A549 (cell line): Measurements from ENCODE around the gene ANKRD33B. TPM values are rescaled to one million over a fixed set of nuclear protein-coding genes. Genes with fewer than 3 reads are reported as not detected.

Experiments used
- ATAC-seq, 2 experiments: fragments of 200-7000 bp in 1 of 2; fragments of >200 bp in 1 of 2; cut with Nextera tagmentation in 1 of 2; cut with Tn5 transposase in 1 of 2; 3 replicates each; pipeline versions ENCODE4 v1.8.0 to v1.9.1; 2018 to 2020; ENCODE audit warnings: mild to moderate bottlenecking in 1 of 2, moderate library complexity in 1 of 2
- CTCF ChIA-PET: fragments of 300-600 bp; sonication (Branson Sonifier 250); formaldehyde crosslinking; extraction: SDS; loops from one replicate; lab custom pipeline; 2021; ENCODE audit warnings: antibody characterized with exemption, inconsistent platforms; lab: Yijun Ruan, JAX
- POLR2A ChIA-PET: fragments of 350-600 bp; formaldehyde crosslinking; extraction: SDS; loops from one replicate; lab custom pipeline; 2021; ENCODE audit warnings: antibody characterized with exemption, inconsistent platforms; lab: Yijun Ruan, JAX
- DNase-seq, 2 experiments: peaks; one replicate each; pipeline versions ENCODE4 v3.0.0 to v3.0.0-alpha.2; 2011 to 2016; ENCODE audit warnings: low read depth in 1 of 2, low spot score in 1 of 2
- FAIRE-seq: peaks from 2 replicates; lab custom pipeline; 2011; peaks lifted over from hg19 to GRCh38; lab: Jason Lieb, UNC
- H3K27ac ChIP-seq, 2 experiments: fragments of >200 bp; sonication (Bioruptor Twin); formaldehyde crosslinking; 3 replicates each; pipeline ENCODE4 v1.5.1; 2016 to 2017
- H3K4me1 ChIP-seq: fragments of >200 bp; sonication (Bioruptor Twin); formaldehyde crosslinking; 3 replicates; pipeline ENCODE4 v1.6.1; 2016
- H3K4me2 ChIP-seq: fragments of >200 bp; sonication (Bioruptor Twin); formaldehyde crosslinking; 3 replicates; pipeline ENCODE4 v1.6.1; 2016
- H3K4me3 ChIP-seq: fragments of >200 bp; sonication (Bioruptor Twin); formaldehyde crosslinking; 3 replicates; pipeline ENCODE4 v1.5.1; 2016
- H3K9me3 ChIP-seq: fragments of >200 bp; sonication (Bioruptor Twin); formaldehyde crosslinking; 3 replicates; pipeline ENCODE4 v1.6.1; 2016
- ATOH8 ChIP-seq: fragments of 250-450 bp; sonication (Bioruptor Pico); IDR thresholded peaks from 2 replicates; pipeline ENCODE4 v1.5.0; 2020; ENCODE audit warnings: low read depth, mild to moderate bottlenecking, moderate library complexity
- BHLHE40 ChIP-seq: IDR thresholded peaks from 2 replicates; pipeline ENCODE4 v1.6.1; 2012; ENCODE audit warnings: low read depth, low read length, inconsistent platforms
- CBX2 ChIP-seq: fragments of 200-600 bp; sonication (generic); IDR thresholded peaks from 2 replicates; pipeline ENCODE4 v1.6.1; 2016; ENCODE audit warnings: low read depth, mild to moderate bottlenecking, borderline replicate concordance
- CBX8 ChIP-seq: fragments of 200-600 bp; sonication (generic); IDR thresholded peaks from 2 replicates; pipeline ENCODE4 v1.6.1; 2016
- EP300 ChIP-seq, 2 experiments: fragments of >200 bp; sonication (Bioruptor Twin); formaldehyde crosslinking; IDR thresholded peaks; 2 replicates in 1 of 2; 3 replicates in 1 of 2; pipeline ENCODE4 v1.6.1; 2016 to 2017
- FOSB ChIP-seq: fragments of 250-450 bp; sonication (Bioruptor Pico); IDR thresholded peaks from 2 replicates; pipeline ENCODE4 v1.5.0; 2020; ENCODE audit warnings: mild to moderate bottlenecking, moderate library complexity
- FOSL2 ChIP-seq, 2 experiments: fragments of 450-650 bp in 1 of 2; fragments of >200 bp in 1 of 2; sonication (Bioruptor Twin) in 1 of 2; formaldehyde crosslinking; IDR thresholded peaks; 2 replicates each; pipeline versions ENCODE4 v1.5.0 to v1.6.1; 2016 to 2020; ENCODE audit warnings: mild to moderate bottlenecking in 1 of 2, moderate library complexity in 1 of 2
- FOXS1 ChIP-seq: fragments of 250-450 bp; sonication (Bioruptor Pico); IDR thresholded peaks from 2 replicates; pipeline ENCODE4 v1.5.0; 2020; ENCODE audit warnings: mild to moderate bottlenecking, moderate library complexity
- HEYL ChIP-seq: fragments of 250-450 bp; sonication (Bioruptor Pico); IDR thresholded peaks from 2 replicates; pipeline ENCODE4 v1.8.0; 2021; ENCODE audit warnings: mild to moderate bottlenecking, moderate library complexity
- HMGXB4 ChIP-seq: fragments of 250-450 bp; sonication (Bioruptor Pico); IDR thresholded peaks from 2 replicates; pipeline ENCODE4 v1.5.0; 2021; ENCODE audit warnings: mild to moderate bottlenecking, moderate library complexity, borderline replicate concordance
- HOXB13 ChIP-seq: fragments of 250-450 bp; sonication (Bioruptor Pico); IDR thresholded peaks from 2 replicates; pipeline ENCODE4 v1.5.0; 2020; ENCODE audit warnings: low read depth, mild to moderate bottlenecking, moderate library complexity
- KDM5A ChIP-seq: fragments of 200-600 bp; sonication (generic); IDR thresholded peaks from 2 replicates; pipeline ENCODE4 v1.6.1; 2016; ENCODE audit warnings: antibody characterized with exemption, mild to moderate bottlenecking
- MYC ChIP-seq: IDR thresholded peaks from 2 replicates; pipeline ENCODE4 v1.6.1; 2012; ENCODE audit warnings: mild to moderate bottlenecking, inconsistent platforms, low read length, improper control_type of control experiment, borderline replicate concordance
- PHF8 ChIP-seq: fragments of 200-600 bp; sonication (generic); IDR thresholded peaks from 2 replicates; pipeline ENCODE4 v1.6.1; 2016; ENCODE audit warnings: low read depth, mild to moderate bottlenecking, antibody characterized with exemption, moderate library complexity, borderline replicate concordance
- POLR2A ChIP-seq: IDR thresholded peaks from 2 replicates; pipeline ENCODE4 v1.6.1; 2012; ENCODE audit warnings: mild to moderate bottlenecking, low read length
- RFX5 ChIP-seq: fragments of 450-650 bp; IDR thresholded peaks from 2 replicates; pipeline ENCODE4 v1.7.1; 2014; ENCODE audit warnings: antibody characterized with exemption, mild to moderate bottlenecking, moderate library complexity
- SREBF2 ChIP-seq: fragments of 450-650 bp; IDR thresholded peaks from 2 replicates; pipeline ENCODE4 v1.6.1; 2014; ENCODE audit warnings: mild to moderate bottlenecking, moderate library complexity
- TFCP2L1 ChIP-seq: fragments of 250-450 bp; sonication (Bioruptor Pico); IDR thresholded peaks from 2 replicates; pipeline ENCODE4 v1.5.0; 2021; ENCODE audit warnings: mild to moderate bottlenecking
- WGBS: methylation state at CpG from one replicate; pipeline ENCODE4 v1.1.6; 2017; ENCODE audit errors: missing lambda C conversion rate; 5-methylcytosine and 5-hydroxymethylcytosine counted together
- polyA plus RNA-seq, 4 experiments: library from polyadenylated mRNA; depleted of rRNA in 3 of 4; stranded (reverse); fragments of >200 nt; fragmentation: RNase III in 1 of 4; extraction: RNeasy Plus Mini Kit Qiagen cat#74134 plus additional on column Dnase treatment in 1 of 4; gene quantifications; 2 replicates in 3 of 4; 3 replicates in 1 of 4; pipeline ENCODE4 v1.2.3, GENCODE V29; 2011 to 2017
- TF ChIP-seq, protein P1 (sequence below): fragments of >200 bp; sonication (Bioruptor Twin); formaldehyde crosslinking; IDR thresholded peaks from 3 replicates; pipeline ENCODE4 v1.5.1; 2016
- TF ChIP-seq, protein P2 (sequence below): fragments of 450-650 bp; IDR thresholded peaks from 2 replicates; pipeline ENCODE4 v1.6.1; 2014; ENCODE audit warnings: antibody characterized with exemption

The ANKRD33B gene
- polyA plus RNA-seq, 2 of the 4 experiments (the other 2 are of a cell fraction), result 4.0 to 6.9 TPM

DNA sequence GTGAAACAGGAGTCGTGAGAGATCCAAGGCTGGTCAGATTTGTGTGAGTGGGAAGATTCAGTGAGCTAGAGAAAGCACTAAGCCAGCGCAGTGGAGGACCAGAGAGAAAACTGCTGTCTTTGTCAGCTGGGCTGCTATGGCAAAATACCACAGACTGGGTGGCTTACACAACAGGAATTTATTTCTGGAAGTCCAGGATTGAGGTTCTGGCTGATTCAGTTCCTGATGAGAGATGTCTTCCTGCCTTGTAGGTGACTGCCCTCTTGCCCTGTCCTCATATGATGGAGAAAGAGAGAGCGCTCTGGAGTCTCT is 24.2 kb upstream of the ANKRD33B start:
- no peak for DNase-seq
- FAIRE-seq, result no peak
- Histone ChIP-seq H3K27ac (peak overlapping the region in 1 of 2 experiments; percentile 41; a peak in 3 of 6 replicates), H3K4me3 (no peak overlapping the region), H3K4me2 (no peak overlapping the region), H3K4me1 (0 out of 3 replicates have a peak, but pooled peaks cover 3% of the 10 kb centered on the region), H3K9me3 (no peaks in the 10 kb centered on the region)
- TF ChIP-seq FOSL2 (IDR thresholded peaks at IDR 0.05) (no peak), FOSL2 (CRISPR knock-in tag; IDR thresholded peaks at IDR 0.05) (no peak), RFX5 (no peak), SREBF2 (no peak), BHLHE40 (no peak), FOSB (CRISPR knock-in tag) (no peak), MYC (no peak), KDM5A (no peak), PHF8 (no peak), ATOH8 (CRISPR knock-in tag) (no peak), POLR2A (no peak)
- TF ChIP-seq, protein P1, sequence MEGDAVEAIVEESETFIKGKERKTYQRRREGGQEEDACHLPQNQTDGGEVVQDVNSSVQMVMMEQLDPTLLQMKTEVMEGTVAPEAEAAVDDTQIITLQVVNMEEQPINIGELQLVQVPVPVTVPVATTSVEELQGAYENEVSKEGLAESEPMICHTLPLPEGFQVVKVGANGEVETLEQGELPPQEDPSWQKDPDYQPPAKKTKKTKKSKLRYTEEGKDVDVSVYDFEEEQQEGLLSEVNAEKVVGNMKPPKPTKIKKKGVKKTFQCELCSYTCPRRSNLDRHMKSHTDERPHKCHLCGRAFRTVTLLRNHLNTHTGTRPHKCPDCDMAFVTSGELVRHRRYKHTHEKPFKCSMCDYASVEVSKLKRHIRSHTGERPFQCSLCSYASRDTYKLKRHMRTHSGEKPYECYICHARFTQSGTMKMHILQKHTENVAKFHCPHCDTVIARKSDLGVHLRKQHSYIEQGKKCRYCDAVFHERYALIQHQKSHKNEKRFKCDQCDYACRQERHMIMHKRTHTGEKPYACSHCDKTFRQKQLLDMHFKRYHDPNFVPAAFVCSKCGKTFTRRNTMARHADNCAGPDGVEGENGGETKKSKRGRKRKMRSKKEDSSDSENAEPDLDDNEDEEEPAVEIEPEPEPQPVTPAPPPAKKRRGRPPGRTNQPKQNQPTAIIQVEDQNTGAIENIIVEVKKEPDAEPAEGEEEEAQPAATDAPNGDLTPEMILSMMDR, result no peak
- TF ChIP-seq, protein P2, sequence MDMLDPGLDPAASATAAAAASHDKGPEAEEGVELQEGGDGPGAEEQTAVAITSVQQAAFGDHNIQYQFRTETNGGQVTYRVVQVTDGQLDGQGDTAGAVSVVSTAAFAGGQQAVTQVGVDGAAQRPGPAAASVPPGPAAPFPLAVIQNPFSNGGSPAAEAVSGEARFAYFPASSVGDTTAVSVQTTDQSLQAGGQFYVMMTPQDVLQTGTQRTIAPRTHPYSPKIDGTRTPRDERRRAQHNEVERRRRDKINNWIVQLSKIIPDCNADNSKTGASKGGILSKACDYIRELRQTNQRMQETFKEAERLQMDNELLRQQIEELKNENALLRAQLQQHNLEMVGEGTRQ, result no peak
- no peak; a peak in 1 of 6 replicates for ATAC-seq
- ChIA-PET CTCF (interaction anchor here (0.9 to 1.4 kb wide), 3 partner anchors 11 to 82 kb away, joined by 3 to 5 read pairs (median 3); no protein-coding TSS in a partner anchor), POLR2A (no interaction called here)
- WGBS, result 80% methylated on average over 3 of the region's 3 CpGs

DNA sequence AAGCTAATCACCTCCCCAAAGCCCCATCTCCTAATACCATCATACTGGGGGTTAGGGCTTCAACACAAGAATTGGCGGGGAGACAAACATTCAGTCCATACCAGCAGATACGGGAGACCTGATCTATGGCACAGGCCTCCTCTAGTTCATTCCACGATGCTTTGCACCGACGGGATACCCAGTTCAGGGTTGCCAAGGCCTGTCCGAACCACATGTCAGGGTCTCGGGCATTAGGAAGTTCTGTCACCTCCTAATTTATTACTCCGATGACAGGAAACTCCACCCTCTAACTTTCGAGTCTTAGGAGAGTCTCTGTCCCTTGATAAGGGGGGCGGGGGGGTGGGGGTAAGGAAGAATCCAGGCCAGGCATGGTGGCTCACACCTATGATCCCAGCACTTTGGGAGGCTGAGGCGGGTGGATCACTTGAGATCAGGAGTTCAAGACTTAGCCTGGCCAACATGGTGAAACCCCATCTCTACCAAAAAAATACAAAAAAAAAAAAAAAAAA is 23.8 kb upstream of the ANKRD33B start:
- peak overlapping the region in 1 of 2 experiments; percentile 41; a peak in 1 of 6 replicates for H3K27ac ChIP-seq
- no peak overlapping the region for H3K4me3 ChIP-seq
- FAIRE-seq (no peak), ATAC-seq (no peak), DNase-seq (no peak)
- ChIA-PET CTCF (interaction anchor here (0.9 to 1.4 kb wide), 3 partner anchors 11 to 82 kb away, joined by 3 to 5 read pairs (median 3); no protein-coding TSS in a partner anchor), POLR2A (no interaction called here)
- TF ChIP-seq, protein P1, result no peak
- TF ChIP-seq RFX5, result no peak
- no peak for TF ChIP-seq FOXS1 (CRISPR knock-in tag)
- no peak for TF ChIP-seq TFCP2L1 (CRISPR knock-in tag)
- no peak for TF ChIP-seq EP300 (IDR thresholded peaks at IDR 0.05)
- no peak for TF ChIP-seq KDM5A
- TF ChIP-seq CBX8, result no peak
- no peak for TF ChIP-seq HOXB13
- no peak for TF ChIP-seq HMGXB4 (CRISPR knock-in tag)
- TF ChIP-seq HEYL, result no peak
- no peak for TF ChIP-seq CBX2
- 98% methylated on average over 9 of the region's 11 CpGs for WGBS
- H3K4me1 ChIP-seq, result 0 out of 3 replicates have a peak, but pooled peaks cover 3% of the 10 kb centered on the region
- H3K9me3 ChIP-seq, result no peaks in the 10 kb centered on the region
- H3K4me2 ChIP-seq, result no peak overlapping the region
